GM18858 (cell line): Measurements from ENCODE around the gene NOTCH1.
"Not testable (repeated sequence)": the region's sequence is repeated elsewhere in the genome, so short reads cannot be mapped to it uniquely, and the experiment has no call there.

Experiments used
- ATAC-seq: cut with Tn5 transposase; IDR thresholded peaks from one replicate; pipeline ENCODE4 v1.9.1; 2021; ENCODE audit not compliant: unreplicated experiment

The NOTCH1 gene

GRCh38 chr9:136578915-136579649, 33.2 kb upstream of the NOTCH1 start:
- no peak for ATAC-seq

- no peak for ATAC-seq
Measured at GRCh38 chr9:136578626-136578914, 32.7 kb upstream of the NOTCH1 start.

DNA sequence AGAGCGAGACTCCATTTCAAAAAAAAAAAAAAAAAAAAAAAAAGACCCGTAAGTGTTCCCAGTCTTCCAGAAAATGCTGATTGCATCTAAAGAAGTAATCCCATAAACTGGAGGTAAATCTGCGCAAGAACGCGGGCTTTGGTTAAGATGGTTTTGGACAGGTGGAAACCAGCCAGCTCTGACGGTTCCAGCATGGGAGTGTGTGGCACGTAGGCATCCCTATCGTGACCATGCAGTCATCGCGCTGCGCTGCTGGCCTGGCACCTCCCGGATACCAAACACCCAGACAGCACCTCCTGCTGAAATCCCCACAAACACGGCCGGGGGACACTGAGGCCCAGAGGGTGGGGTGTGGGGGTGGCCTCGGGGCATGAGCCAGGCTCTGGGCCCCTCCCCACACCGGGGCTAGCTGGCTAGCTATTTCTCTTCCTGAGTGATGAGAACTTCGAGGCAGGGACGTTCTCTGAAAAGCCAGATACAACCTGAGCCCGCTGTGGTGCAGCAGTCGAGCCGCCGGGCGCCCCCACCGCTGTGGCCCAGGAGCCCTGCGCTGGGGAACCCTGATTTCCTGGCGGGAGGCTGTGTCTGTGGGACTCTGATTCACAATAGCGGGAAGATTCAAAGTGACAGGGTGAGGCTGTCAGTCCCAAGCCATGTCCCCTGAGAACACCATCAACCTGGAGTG, 32.2 kb upstream of the NOTCH1 start:
- ATAC-seq: no peak

- ATAC-seq: no peak
Measured at GRCh38 chr9:136576269-136576626, 30.4 kb upstream of the NOTCH1 start.

DNA sequence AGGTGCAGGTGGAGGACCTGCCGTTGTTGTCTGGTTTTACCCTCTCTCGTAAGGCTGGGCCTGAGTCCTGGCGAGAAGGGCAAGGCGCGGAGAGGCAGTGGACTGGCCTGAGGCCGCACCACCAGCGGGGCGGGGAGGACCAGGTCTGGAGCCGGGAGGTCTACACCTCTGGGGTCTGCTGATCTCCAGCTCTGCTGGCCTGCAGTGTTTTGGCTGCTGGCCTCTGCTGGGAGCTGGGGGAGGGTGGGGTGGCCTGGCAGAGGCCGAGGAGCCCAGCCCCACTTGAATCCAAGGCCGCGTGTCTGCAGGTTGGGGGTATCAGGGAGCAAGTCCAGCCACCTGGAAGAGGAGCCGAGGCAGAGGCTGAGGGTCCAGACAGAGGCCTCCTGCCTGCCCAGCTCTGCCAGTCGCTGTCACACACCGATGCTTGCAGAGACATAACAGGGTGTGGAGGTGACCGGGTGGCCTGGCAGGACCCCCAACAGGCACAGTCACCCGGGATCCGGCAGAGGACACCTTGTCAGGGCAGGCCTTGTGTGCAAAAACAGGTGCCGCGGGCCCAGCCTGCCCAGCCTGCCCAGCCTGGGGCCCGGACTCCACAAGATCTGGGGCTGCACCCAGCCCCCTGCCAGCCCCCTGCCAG, 29.9 kb upstream of the NOTCH1 start:
- ATAC-seq: no peak

- not testable (repeated sequence) for ATAC-seq
Measured at GRCh38 chr9:136574606-136575005, 28.8 kb upstream of the NOTCH1 start.

DNA sequence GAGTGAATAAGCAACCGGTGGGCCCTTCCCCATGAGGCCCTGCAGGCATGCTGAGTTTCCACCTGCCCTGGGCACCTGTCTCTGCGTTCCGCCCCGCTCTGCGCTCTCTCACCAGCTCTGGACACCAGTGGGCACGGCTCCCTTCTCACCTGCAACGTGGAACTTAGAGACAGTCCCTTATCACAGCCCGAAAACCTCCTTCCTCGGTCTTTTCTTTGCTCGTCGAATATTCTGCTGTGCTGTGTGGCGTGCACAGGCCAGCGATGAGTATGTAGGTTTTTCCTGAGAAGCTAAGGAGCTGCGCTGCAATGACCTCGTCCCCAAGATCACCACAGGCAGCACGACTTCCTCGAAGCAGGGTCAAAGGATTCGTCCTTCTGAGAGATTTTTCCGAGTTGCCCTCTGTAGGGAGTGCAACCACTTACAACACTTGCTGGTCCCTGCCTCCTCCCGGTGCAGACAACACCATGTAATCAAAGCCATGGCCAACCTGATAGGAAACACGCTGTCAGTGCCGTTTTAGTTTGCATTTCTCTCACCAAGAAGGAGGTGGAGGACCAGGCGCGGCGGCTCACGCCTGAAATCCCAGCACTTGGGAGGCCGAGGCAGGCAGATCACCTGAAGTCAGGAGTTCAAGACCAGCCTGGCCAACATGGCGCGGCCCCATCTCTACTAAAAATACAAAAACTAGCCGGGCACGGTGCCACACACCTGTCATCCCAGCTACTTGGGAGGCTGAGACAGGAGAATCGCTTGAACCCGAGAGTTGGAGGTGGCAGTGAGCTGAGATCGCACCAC, 27.2 kb upstream of the NOTCH1 start:
- no peak for ATAC-seq

GRCh38 chr9:136572003-136572827, 26.4 kb upstream of the NOTCH1 start:
- ATAC-seq: no peak

DNA sequence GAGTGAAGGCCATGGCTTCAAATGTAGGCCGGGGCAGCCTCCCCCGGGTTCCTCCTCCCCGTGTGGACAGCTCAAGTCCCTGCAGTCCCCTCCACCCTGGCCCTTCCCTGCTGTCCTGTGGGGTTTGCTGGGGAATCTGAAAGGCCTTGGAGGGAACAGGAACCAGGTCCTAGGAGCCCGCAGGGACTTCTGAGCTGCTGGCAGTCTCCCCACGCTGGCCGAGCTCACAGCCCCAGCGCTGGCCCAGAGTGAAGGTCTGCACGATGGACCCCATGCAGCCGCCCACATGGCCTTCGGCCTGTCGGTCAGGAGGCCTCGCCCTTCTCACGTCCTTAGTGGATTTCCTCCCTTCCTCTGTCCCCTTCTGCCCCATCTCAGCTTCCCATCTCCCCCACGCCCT, 25.7 kb upstream of the NOTCH1 start:
- no peak for ATAC-seq

- no peak for ATAC-seq
Measured at GRCh38 chr9:136570916-136571315, 25.1 kb upstream of the NOTCH1 start.

- ATAC-seq: no peak
Measured at GRCh38 chr9:136570191-136570845, 24.5 kb upstream of the NOTCH1 start.

DNA sequence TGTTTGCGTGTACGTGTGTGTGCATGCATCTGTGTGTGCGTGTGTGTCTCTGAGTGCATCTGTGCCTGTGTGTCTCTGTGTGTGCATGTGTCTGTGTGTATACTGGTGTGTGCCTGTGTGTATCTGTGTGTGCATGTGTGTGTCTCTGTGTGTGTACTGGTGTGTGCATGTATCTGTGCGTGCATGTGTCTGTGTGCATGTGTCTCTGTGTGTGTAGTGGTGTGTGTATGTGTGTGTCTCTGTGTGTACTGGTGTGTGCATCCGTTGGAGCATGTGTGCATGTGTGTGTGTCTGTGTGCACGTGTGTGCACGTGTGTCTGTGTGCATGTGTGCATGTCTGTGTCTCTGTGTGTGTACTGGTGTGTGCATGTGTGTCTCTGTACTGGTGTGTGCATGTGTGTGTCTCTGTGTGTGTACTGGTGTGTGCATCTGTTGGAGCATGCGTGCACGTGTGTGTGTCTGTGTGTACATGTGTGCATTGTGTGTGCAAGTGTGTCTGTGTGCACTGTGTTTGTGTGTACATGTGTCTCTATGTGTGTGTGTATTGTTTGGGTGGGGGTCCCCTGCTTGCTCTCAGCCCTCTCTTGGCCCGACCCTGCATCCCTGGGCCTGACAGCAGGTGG, 23.8 kb upstream of the NOTCH1 start:
- no peak for ATAC-seq

DNA sequence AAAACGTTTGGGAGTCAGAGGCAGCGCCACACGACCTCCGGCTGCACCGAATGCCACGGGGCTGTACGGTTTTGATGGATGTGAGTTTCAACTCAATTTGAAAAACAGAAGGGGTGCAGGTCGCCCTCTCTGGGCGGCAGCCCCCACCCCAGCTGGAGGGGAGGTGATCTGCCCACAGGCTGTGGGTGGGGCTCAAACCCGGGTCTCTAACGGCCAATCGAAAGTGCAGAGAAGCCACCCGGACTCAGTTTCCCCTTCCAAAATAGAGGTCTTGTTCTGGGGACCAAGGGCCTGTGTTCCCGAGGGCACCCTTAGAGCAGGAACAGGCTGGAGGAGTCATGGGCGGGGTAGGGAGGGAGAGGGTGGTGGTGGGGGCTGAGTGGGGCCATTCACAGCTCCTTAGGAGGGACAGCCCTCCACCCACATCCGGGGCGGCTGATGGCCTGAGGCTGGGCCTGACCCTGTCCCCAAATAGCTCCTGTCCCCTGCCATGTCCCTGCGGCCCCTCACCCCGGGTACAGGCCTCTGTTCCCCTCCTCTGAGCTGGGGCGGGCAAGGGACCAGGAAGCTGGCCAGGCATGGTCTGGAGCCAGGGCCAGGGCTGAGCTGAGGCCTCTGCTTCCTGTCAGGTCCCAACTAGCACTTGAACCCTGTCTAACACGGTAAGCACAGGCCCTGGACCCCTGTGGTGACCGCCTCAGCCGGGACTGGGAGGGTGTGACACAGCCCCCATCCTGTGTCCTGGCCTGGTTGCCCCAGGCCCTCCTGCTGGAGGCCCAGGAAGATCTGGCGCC, 22.6 kb upstream of the NOTCH1 start:
- ATAC-seq: no peak

GRCh38 chr9:136567651-136568287, 21.9 kb upstream of the NOTCH1 start:
- no peak for ATAC-seq

- ATAC-seq: no peak
Measured at GRCh38 chr9:136566901-136567300, 21.1 kb upstream of the NOTCH1 start.

DNA sequence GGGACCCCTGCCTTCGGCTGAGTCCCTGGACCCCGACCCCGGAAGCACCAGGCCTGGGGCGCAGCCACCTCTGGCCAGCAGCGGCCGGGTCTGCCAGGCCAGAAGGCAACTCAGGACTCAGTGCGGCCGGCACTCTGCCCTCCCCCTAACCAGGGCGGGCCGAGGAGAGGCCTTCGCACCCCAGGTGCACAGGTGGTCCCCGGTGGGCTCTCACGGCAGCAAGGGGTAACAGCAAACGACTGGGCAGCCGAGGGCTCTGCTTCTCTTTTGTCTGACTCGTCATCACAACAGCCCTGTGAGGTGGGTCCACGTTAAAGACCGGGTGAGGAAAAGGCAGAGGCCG, 20.7 kb upstream of the NOTCH1 start:
- ATAC-seq: no peak

- ATAC-seq: no peak
Measured at GRCh38 chr9:136565715-136566552, 20.1 kb upstream of the NOTCH1 start.
